ENCODE data around the gene RUBCN. TPM values are rescaled to one million over a fixed set of nuclear protein-coding genes. Genes with fewer than 3 reads are reported as not detected.
"Not testable (repeated sequence)": the region's sequence is repeated elsewhere in the genome, so short reads cannot be mapped to it uniquely, and the experiment has no call there.

Gene RUBCN
- total RNA-seq, 8 experiments from 2014 or later: 5.3 to 21.6 (median 15.3) TPM

- in situ Hi-C loops (cut with MboI; ENCODE audit: low pct_unique_long_range_greater_than_20kb in 2 of 9, low sequenced_read_pairs in 9 of 9, unreplicated experiment in 9 of 9): no loop called here
- Histone ChIP-seq H3K4me1 (replicated peaks in 1 of 2) (no peaks in the 10 kb centered on the region), H3K27ac (no peak overlapping the region), H3K4me3 (no peak overlapping the region)
- WGBS, 10 experiments: 70 to 95% (median 83%) methylated on average over 2 to 6 of the region's 8 CpGs
- ATAC-seq (replicated peaks in 6 of 8): no peak
Measured at GRCh38 chr3:197728487-197728886, 8.2 kb downstream of the RUBCN start.

GRCh38 chr3:197727878-197728277 lies 8.8 kb downstream of the RUBCN start:
- in situ Hi-C loops (cut with MboI; ENCODE audit: low pct_unique_long_range_greater_than_20kb in 2 of 9, low sequenced_read_pairs in 9 of 9, unreplicated experiment in 9 of 9); H3K27ac ChIP-seq; H3K4me3 ChIP-seq; ATAC-seq (replicated peaks in 6 of 8); H3K4me1 ChIP-seq (replicated peaks in 1 of 2): not testable (repeated sequence)
- WGBS, 10 experiments: 71 to 100% (median 87%) methylated on average over 1 to 3 of the region's 3 CpGs; no CpG with 5 or more reads in 6 of the 10 experiments

GRCh38 chr3:197722734-197723133 lies 14.0 kb downstream of the RUBCN start:
- WGBS, 10 experiments: 93 to 100% (median 100%) methylated on average over 1 to 2 of the region's 2 CpGs; no CpG with 5 or more reads in 1 of the 10 experiments
- H3K4me1 ChIP-seq (replicated peaks in 1 of 2): no peaks in the 10 kb centered on the region
- no peak for ATAC-seq (replicated peaks in 6 of 8)
- in situ Hi-C loops (cut with MboI; ENCODE audit: low pct_unique_long_range_greater_than_20kb in 2 of 9, low sequenced_read_pairs in 9 of 9, unreplicated experiment in 9 of 9): no loop called here
- no peak overlapping the region for H3K4me3 ChIP-seq
- no peak overlapping the region for H3K27ac ChIP-seq

GRCh38 chr3:197720694-197721093 lies 16.0 kb downstream of the RUBCN start:
- no peak for ATAC-seq (replicated peaks in 6 of 8)
- H3K4me3 ChIP-seq: no peak overlapping the region
- no peaks in the 10 kb centered on the region for H3K4me1 ChIP-seq (replicated peaks in 1 of 2)
- in situ Hi-C loops (cut with MboI; ENCODE audit: low pct_unique_long_range_greater_than_20kb in 2 of 9, low sequenced_read_pairs in 9 of 9, unreplicated experiment in 9 of 9): no loop called here
- 81 to 100% (median 97%) methylated on average over 1 to 10 of the region's 10 CpGs; no CpG with 5 or more reads in 1 of the 10 experiments for WGBS, 10 experiments
- H3K27ac ChIP-seq: no peak overlapping the region

- Histone ChIP-seq H3K4me1 (replicated peaks in 1 of 2) (peaks cover 0 to under 1% of the 10 kb centered on the region in 2 donors), H3K4me3 (no peak overlapping the region), H3K27ac (no peak overlapping the region)
- 75 to 100% (median 89%) methylated on average over 1 to 7 of the region's 8 CpGs; no CpG with 5 or more reads in 2 of the 10 experiments for WGBS, 10 experiments
- in situ Hi-C loops (cut with MboI; ENCODE audit: low pct_unique_long_range_greater_than_20kb in 2 of 9, low sequenced_read_pairs in 9 of 9, unreplicated experiment in 9 of 9): no loop called here
- no peak for ATAC-seq (replicated peaks in 6 of 8)
Measured at GRCh38 chr3:197718891-197719290, 17.8 kb downstream of the RUBCN start.

GRCh38 chr3:197714251-197714650 lies 22.5 kb downstream of the RUBCN start:
- peaks cover 12 to 14% of the 10 kb centered on the region in 2 donors for H3K4me1 ChIP-seq (replicated peaks in 1 of 2)
- 74 to 97% (median 90%) methylated on average over 3 to 4 of the region's 4 CpGs; no CpG with 5 or more reads in 3 of the 10 experiments for WGBS, 10 experiments
- H3K27ac ChIP-seq: no peak overlapping the region
- ATAC-seq (replicated peaks in 6 of 8): no peak
- in situ Hi-C loops (cut with MboI; ENCODE audit: low pct_unique_long_range_greater_than_20kb in 2 of 9, low sequenced_read_pairs in 9 of 9, unreplicated experiment in 9 of 9): no loop called here
- H3K4me3 ChIP-seq: no peak overlapping the region

- H3K4me3 ChIP-seq: no peak overlapping the region
- no peak for ATAC-seq (replicated peaks in 6 of 8)
- in situ Hi-C loops (cut with MboI; ENCODE audit: low pct_unique_long_range_greater_than_20kb in 2 of 9, low sequenced_read_pairs in 9 of 9, unreplicated experiment in 9 of 9): no loop called here
- peaks cover 12 to 14% of the 10 kb centered on the region in 2 donors for H3K4me1 ChIP-seq (replicated peaks in 1 of 2)
- 80 to 100% (median 93%) methylated on average over 1 to 4 of the region's 4 CpGs; no CpG with 5 or more reads in 3 of the 10 experiments for WGBS, 10 experiments
- H3K27ac ChIP-seq: peak overlapping the region in 1 of 2 donors; percentile 73
Measured at GRCh38 chr3:197713477-197713822, 23.3 kb downstream of the RUBCN start.

- ATAC-seq (replicated peaks in 6 of 8): peak; percentile 99 to 100 (median 100)
- in situ Hi-C loops (cut with MboI; ENCODE audit: low pct_unique_long_range_greater_than_20kb in 2 of 9, low sequenced_read_pairs in 9 of 9, unreplicated experiment in 9 of 9): no loop called here
- Histone ChIP-seq H3K27ac (peak overlapping the region; percentile 73 to 82), H3K4me3 (peak overlapping the region; percentile 20 to 29 (median 26)), H3K4me1 (replicated peaks in 1 of 2) (peaks cover 12 to 14% of the 10 kb centered on the region in 2 donors)
- WGBS, 10 experiments: 0 to 5% (median 0%) methylated on average over 1 to 9 of the region's 9 CpGs; no CpG with 5 or more reads in 1 of the 10 experiments
Measured at GRCh38 chr3:197711973-197712707, 24.6 kb downstream of the RUBCN start.

- ATAC-seq (replicated peaks in 6 of 8); H3K4me3 ChIP-seq; H3K27ac ChIP-seq; in situ Hi-C loops (cut with MboI; ENCODE audit: low pct_unique_long_range_greater_than_20kb in 2 of 9, low sequenced_read_pairs in 9 of 9, unreplicated experiment in 9 of 9): not testable (repeated sequence)
- WGBS, 10 experiments: 53 to 100% (median 90%) methylated on average over 1 to 4 of the region's 5 CpGs; no CpG with 5 or more reads in 2 of the 10 experiments
- H3K4me1 ChIP-seq (replicated peaks in 1 of 2): peaks cover 12 to 14% of the 10 kb centered on the region in 2 donors
Measured at GRCh38 chr3:197710965-197711364, 25.7 kb downstream of the RUBCN start.

GRCh38 chr3:197709135-197709534 lies 27.6 kb downstream of the RUBCN start:
- no peak for ATAC-seq (replicated peaks in 6 of 8)
- H3K27ac ChIP-seq: no peak overlapping the region
- in situ Hi-C loops (cut with MboI; ENCODE audit: low pct_unique_long_range_greater_than_20kb in 2 of 9, low sequenced_read_pairs in 9 of 9, unreplicated experiment in 9 of 9): no loop called here
- no peak overlapping the region for H3K4me3 ChIP-seq
- 80 to 100% (median 93%) methylated on average over 1 to 8 of the region's 9 CpGs for WGBS, 10 experiments
- peaks cover 12 to 14% of the 10 kb centered on the region in 2 donors for H3K4me1 ChIP-seq (replicated peaks in 1 of 2)

- in situ Hi-C loops (cut with MboI; ENCODE audit: low pct_unique_long_range_greater_than_20kb in 2 of 9, low sequenced_read_pairs in 9 of 9, unreplicated experiment in 9 of 9): no loop called here
- Histone ChIP-seq H3K27ac (no peak overlapping the region), H3K4me1 (replicated peaks in 1 of 2) (peaks cover 0 to 3% of the 10 kb centered on the region in 2 donors), H3K4me3 (no peak overlapping the region)
- 92 to 100% (median 98%) methylated on average over 1 to 6 of the region's 7 CpGs; no CpG with 5 or more reads in 3 of the 10 experiments for WGBS, 10 experiments
- ATAC-seq (replicated peaks in 6 of 8): no peak
Measured at GRCh38 chr3:197706658-197707057, 30.0 kb downstream of the RUBCN start.

GRCh38 chr3:197701841-197702240 lies 34.9 kb downstream of the RUBCN start:
- H3K27ac ChIP-seq: no peak overlapping the region
- 80 to 100% (median 95%) methylated on average over 1 to 4 of the region's 4 CpGs; no CpG with 5 or more reads in 3 of the 10 experiments for WGBS, 10 experiments
- in situ Hi-C loops (cut with MboI; ENCODE audit: low pct_unique_long_range_greater_than_20kb in 2 of 9, low sequenced_read_pairs in 9 of 9, unreplicated experiment in 9 of 9): no loop called here
- H3K4me3 ChIP-seq: no peak overlapping the region
- ATAC-seq (replicated peaks in 6 of 8): no peak
- no peaks in the 10 kb centered on the region for H3K4me1 ChIP-seq (replicated peaks in 1 of 2)

- ATAC-seq (replicated peaks in 6 of 8): no peak
- in situ Hi-C loops (cut with MboI; ENCODE audit: low pct_unique_long_range_greater_than_20kb in 2 of 9, low sequenced_read_pairs in 9 of 9, unreplicated experiment in 9 of 9): no loop called here
- WGBS, 10 experiments: 40 to 100% (median 90%) methylated on average over 1 to 9 of the region's 9 CpGs; no CpG with 5 or more reads in 1 of the 10 experiments
- Histone ChIP-seq H3K4me1 (replicated peaks in 1 of 2) (no peaks in the 10 kb centered on the region), H3K4me3 (no peak overlapping the region), H3K27ac (no peak overlapping the region)
Measured at GRCh38 chr3:197700095-197700494, 36.6 kb downstream of the RUBCN start.

Measured in motor neuron (in vitro differentiated cells).